ENCODE results near the gene NCS1. TPM values are rescaled to one million over a fixed set of nuclear protein-coding genes. Genes with fewer than 3 reads are reported as not detected.

Gene NCS1
- total and polyA plus RNA-seq, 2 donors, result 32.5 to 83.9 TPM

- no peaks in the 10 kb centered on the region for H3K4me1 ChIP-seq (ENCODE audit: insufficient read depth)
- H3K27ac ChIP-seq (ENCODE audit: low read depth), result no peak overlapping the region
- no peak for DNase-seq (ENCODE audit: extremely low spot score)
- no peak overlapping the region for H3K4me3 ChIP-seq (ENCODE audit: low read depth, low read length)
- 88% methylated on average over 20 of the region's 20 CpGs for whole genome bisulfite sequencing
- H3K36me3 ChIP-seq (ENCODE audit: insufficient read depth), result no peaks in the 10 kb centered on the region
These were observed 39.5 kb downstream of the NCS1 start for GRCh38 chr9:130211548-130212226.

GRCh38 chr9:130212543-130213297, 40.5 kb downstream of the NCS1 start:
- 79% methylated on average over 17 of the region's 17 CpGs for WGBS
- Histone ChIP-seq H3K36me3 (ENCODE audit: insufficient read depth) (no peaks in the 10 kb centered on the region), H3K27ac (ENCODE audit: low read depth) (peak overlapping the region; percentile 84), H3K4me1 (ENCODE audit: insufficient read depth) (no peaks in the 10 kb centered on the region), H3K4me3 (ENCODE audit: low read depth, low read length) (no peak overlapping the region)
- DNase-seq (ENCODE audit: extremely low spot score), result no peak

- no peaks in the 10 kb centered on the region for H3K36me3 ChIP-seq (ENCODE audit: insufficient read depth)
- H3K27ac ChIP-seq (ENCODE audit: low read depth), result peak overlapping the region; percentile 81
- whole genome bisulfite sequencing, result 59% methylated on average over 19 of the region's 19 CpGs
- no peaks in the 10 kb centered on the region for H3K4me1 ChIP-seq (ENCODE audit: insufficient read depth)
- no peak overlapping the region for H3K4me3 ChIP-seq (ENCODE audit: low read depth, low read length)
- peak; percentile 78 for DNase-seq (ENCODE audit: extremely low spot score)
These were observed 41.9 kb downstream of the NCS1 start for GRCh38 chr9:130213911-130214761.

- DNase-seq (ENCODE audit: extremely low spot score), result no peak
- no peaks in the 10 kb centered on the region for H3K36me3 ChIP-seq (ENCODE audit: insufficient read depth)
- no peaks in the 10 kb centered on the region for H3K4me1 ChIP-seq (ENCODE audit: insufficient read depth)
- H3K4me3 ChIP-seq (ENCODE audit: low read depth, low read length), result no peak overlapping the region
- H3K27ac ChIP-seq (ENCODE audit: low read depth), result peak overlapping the region; percentile 31
- 60% methylated on average over 3 of the region's 3 CpGs for WGBS
These were observed 42.7 kb downstream of the NCS1 start for GRCh38 chr9:130214776-130215340.

- no peak for DNase-seq (ENCODE audit: extremely low spot score)
- Histone ChIP-seq H3K4me3 (ENCODE audit: low read depth, low read length) (no peak overlapping the region), H3K4me1 (ENCODE audit: insufficient read depth) (no peaks in the 10 kb centered on the region), H3K36me3 (ENCODE audit: insufficient read depth) (no peaks in the 10 kb centered on the region), H3K27ac (ENCODE audit: low read depth) (no peak overlapping the region)
- WGBS, result 74% methylated on average over 16 of the region's 16 CpGs
These were observed 43.3 kb downstream of the NCS1 start for GRCh38 chr9:130215341-130216119.

GRCh38 chr9:130217838-130218237, 45.6 kb downstream of the NCS1 start:
- no peak for DNase-seq (ENCODE audit: extremely low spot score)
- H3K27ac ChIP-seq (ENCODE audit: low read depth), result no peak overlapping the region
- no peaks in the 10 kb centered on the region for H3K36me3 ChIP-seq (ENCODE audit: insufficient read depth)
- no peak overlapping the region for H3K4me3 ChIP-seq (ENCODE audit: low read depth, low read length)
- 86% methylated on average over 10 of the region's 10 CpGs for whole genome bisulfite sequencing
- no peaks in the 10 kb centered on the region for H3K4me1 ChIP-seq (ENCODE audit: insufficient read depth)

GRCh38 chr9:130219661-130220096, 47.5 kb downstream of the NCS1 start:
- 69% methylated on average over 16 of the region's 16 CpGs for WGBS
- Histone ChIP-seq H3K4me3 (ENCODE audit: low read depth, low read length) (no peak overlapping the region), H3K27ac (ENCODE audit: low read depth) (no peak overlapping the region), H3K4me1 (ENCODE audit: insufficient read depth) (no peaks in the 10 kb centered on the region), H3K36me3 (ENCODE audit: insufficient read depth) (no peaks in the 10 kb centered on the region)
- no peak for DNase-seq (ENCODE audit: extremely low spot score)

- no peak overlapping the region for H3K4me3 ChIP-seq (ENCODE audit: low read depth, low read length)
- H3K36me3 ChIP-seq (ENCODE audit: insufficient read depth), result no peaks in the 10 kb centered on the region
- WGBS, result 16% methylated on average over 9 of the region's 9 CpGs
- DNase-seq (ENCODE audit: extremely low spot score), result peak; percentile 80
- H3K27ac ChIP-seq (ENCODE audit: low read depth), result no peak overlapping the region
- H3K4me1 ChIP-seq (ENCODE audit: insufficient read depth), result no peaks in the 10 kb centered on the region
These were observed 48.1 kb downstream of the NCS1 start for GRCh38 chr9:130220352-130220751.

GRCh38 chr9:130222833-130223232, 50.6 kb downstream of the NCS1 start:
- no peak overlapping the region for H3K27ac ChIP-seq (ENCODE audit: low read depth)
- H3K4me3 ChIP-seq (ENCODE audit: low read depth, low read length), result no peak overlapping the region
- no peaks in the 10 kb centered on the region for H3K4me1 ChIP-seq (ENCODE audit: insufficient read depth)
- DNase-seq (ENCODE audit: extremely low spot score), result no peak
- WGBS, result 95% methylated on average over 9 of the region's 9 CpGs
- H3K36me3 ChIP-seq (ENCODE audit: insufficient read depth), result peaks cover 4% of the 10 kb centered on the region

- peaks cover 4% of the 10 kb centered on the region for H3K36me3 ChIP-seq (ENCODE audit: insufficient read depth)
- H3K27ac ChIP-seq (ENCODE audit: low read depth), result no peak overlapping the region
- H3K4me1 ChIP-seq (ENCODE audit: insufficient read depth), result no peaks in the 10 kb centered on the region
- no peak overlapping the region for H3K4me3 ChIP-seq (ENCODE audit: low read depth, low read length)
- 94% methylated on average over 11 of the region's 11 CpGs for WGBS
- DNase-seq (ENCODE audit: extremely low spot score), result no peak
These were observed 52.9 kb downstream of the NCS1 start for GRCh38 chr9:130225071-130225470.

GRCh38 chr9:130225586-130225985, 53.4 kb downstream of the NCS1 start:
- H3K4me1 ChIP-seq (ENCODE audit: insufficient read depth), result no peaks in the 10 kb centered on the region
- DNase-seq (ENCODE audit: extremely low spot score), result no peak
- H3K4me3 ChIP-seq (ENCODE audit: low read depth, low read length), result no peak overlapping the region
- no peak overlapping the region for H3K27ac ChIP-seq (ENCODE audit: low read depth)
- H3K36me3 ChIP-seq (ENCODE audit: insufficient read depth), result peaks cover 4% of the 10 kb centered on the region
- 97% methylated on average over 20 of the region's 20 CpGs for WGBS

GRCh38 chr9:130226112-130226511, 53.9 kb downstream of the NCS1 start:
- no peak overlapping the region for H3K4me3 ChIP-seq (ENCODE audit: low read depth, low read length)
- H3K4me1 ChIP-seq (ENCODE audit: insufficient read depth), result no peaks in the 10 kb centered on the region
- no peak overlapping the region for H3K27ac ChIP-seq (ENCODE audit: low read depth)
- WGBS, result 95% methylated on average over 12 of the region's 12 CpGs
- no peak for DNase-seq (ENCODE audit: extremely low spot score)
- peaks cover 4% of the 10 kb centered on the region for H3K36me3 ChIP-seq (ENCODE audit: insufficient read depth)

GRCh38 chr9:130227833-130228232, 55.6 kb downstream of the NCS1 start:
- Histone ChIP-seq H3K4me3 (ENCODE audit: low read depth, low read length) (no peak overlapping the region), H3K36me3 (ENCODE audit: insufficient read depth) (peaks cover 4% of the 10 kb centered on the region), H3K4me1 (ENCODE audit: insufficient read depth) (no peaks in the 10 kb centered on the region), H3K27ac (ENCODE audit: low read depth) (no peak overlapping the region)
- DNase-seq (ENCODE audit: extremely low spot score), result no peak
- WGBS, result 96% methylated on average over 3 of the region's 3 CpGs
